Measurements from ENCODE around the gene LRRTM4. TPM values are rescaled to one million over a fixed set of nuclear protein-coding genes. Genes with fewer than 3 reads are reported as not detected.
"Not testable (repeated sequence)": the region's sequence is repeated elsewhere in the genome, so short reads cannot be mapped to it uniquely, and the experiment has no call there.

The LRRTM4 gene
- total RNA-seq, 4 donors from 2014 or later: 0.24 to 38.4 (median 1.0) TPM; not detected in 1

- intact Hi-C loops (cut with DNase I; ENCODE audit: low total_unique reads): no loop called here
- Histone ChIP-seq H3K4me1 (no peaks in the 10 kb centered on the region), H3K4me3 (no peak overlapping the region), H3K36me3 (no peaks in the 10 kb centered on the region), H3K27ac (no peak overlapping the region), H3K9me3 (no peaks in the 10 kb centered on the region), H3K27me3 (no peaks in the 10 kb centered on the region)
- TF ChIP-seq POLR2A (IDR thresholded peaks at IDR 0.05): no peak
- DNase-seq: no peak
These were observed 801.0 kb downstream of the LRRTM4 start for GRCh38 chr2:76721226-76721625.

GRCh38 chr2:76713312-76713711 is 808.9 kb downstream of the LRRTM4 start:
- Histone ChIP-seq H3K36me3 (no peaks in the 10 kb centered on the region), H3K27ac (no peak overlapping the region), H3K4me1 (no peaks in the 10 kb centered on the region), H3K9me3 (no peaks in the 10 kb centered on the region), H3K4me3 (no peak overlapping the region), H3K27me3 (no peaks in the 10 kb centered on the region)
- no peak for DNase-seq
- intact Hi-C loops (cut with DNase I; ENCODE audit: low total_unique reads): no loop called here
- no peak for TF ChIP-seq CTCF (IDR thresholded peaks at IDR 0.05)
- no peak for TF ChIP-seq POLR2A (IDR thresholded peaks at IDR 0.05)

- no peak for TF ChIP-seq POLR2A (IDR thresholded peaks at IDR 0.05)
- TF ChIP-seq CTCF (IDR thresholded peaks at IDR 0.05): no peak
- Histone ChIP-seq H3K9me3 (no peaks in the 10 kb centered on the region), H3K36me3 (no peaks in the 10 kb centered on the region), H3K4me1 (no peaks in the 10 kb centered on the region), H3K27ac (no peak overlapping the region), H3K4me3 (no peak overlapping the region), H3K27me3 (no peaks in the 10 kb centered on the region)
- intact Hi-C loops (cut with DNase I; ENCODE audit: low total_unique reads): no loop called here
- no peak for DNase-seq
These were observed 810.7 kb downstream of the LRRTM4 start for GRCh38 chr2:76711490-76711889.

GRCh38 chr2:76700894-76701293 is 821.3 kb downstream of the LRRTM4 start:
- no peak for TF ChIP-seq CTCF (IDR thresholded peaks at IDR 0.05)
- no peak for TF ChIP-seq POLR2A (IDR thresholded peaks at IDR 0.05)

GRCh38 chr2:76697998-76698713 is 824.0 kb downstream of the LRRTM4 start:
- intact Hi-C loops (cut with DNase I; ENCODE audit: low total_unique reads); H3K27ac ChIP-seq; H3K4me1 ChIP-seq; H3K36me3 ChIP-seq; H3K9me3 ChIP-seq; DNase-seq; H3K27me3 ChIP-seq; H3K4me3 ChIP-seq: not testable (repeated sequence)

More at GRCh38 chr2:76700894-76701293, 821.3 kb downstream of the LRRTM4 start:
- Histone ChIP-seq H3K27me3 (no peaks in the 10 kb centered on the region), H3K4me1 (no peaks in the 10 kb centered on the region), H3K36me3 (no peaks in the 10 kb centered on the region), H3K4me3 (no peak overlapping the region), H3K27ac (no peak overlapping the region), H3K9me3 (no peaks in the 10 kb centered on the region)
- intact Hi-C loops (cut with DNase I; ENCODE audit: low total_unique reads): no loop called here
- DNase-seq: no peak

Small RNA genes lying within 50 kb of the gene (small RNA-seq; reads per million reads assigned to genes)
- gene RNA5SP98: not detected

All from uterus (tissue), 4 donors.